ENCODE results near the gene LIME1.

LIME1 gene

GRCh38 chr20:63689046-63690002 lies 47.1 kb upstream of the LIME1 start:
- Histone ChIP-seq H3K27ac (peak overlapping the region; percentile 16), H3K9ac (no peak overlapping the region), H2AFZ (no peak overlapping the region), H3K9me3 (ENCODE audit: control insufficient read depth, low read length) (no peaks in the 10 kb centered on the region), H3K4me3 (ENCODE audit: low read depth, low read length) (no peak overlapping the region), H3K36me3 (ENCODE audit: control insufficient read depth, insufficient read depth, low read length) (no peaks in the 10 kb centered on the region), H3K79me2 (no peaks in the 10 kb centered on the region), H3K4me1 (no peaks in the 10 kb centered on the region), H3K4me2 (ENCODE audit: low read length) (no peak overlapping the region), H3K27me3 (ENCODE audit: control insufficient read depth, insufficient read depth, low read length) (no peaks in the 10 kb centered on the region)
- TF ChIP-seq CTCF (IDR thresholded peaks at IDR 0.05): no peak

- Histone ChIP-seq H3K4me2 (ENCODE audit: low read length) (no peak overlapping the region), H3K4me1 (no peaks in the 10 kb centered on the region), H3K4me3 (ENCODE audit: low read depth, low read length) (no peak overlapping the region), H3K9me3 (ENCODE audit: control insufficient read depth, low read length) (no peaks in the 10 kb centered on the region), H3K36me3 (ENCODE audit: control insufficient read depth, insufficient read depth, low read length) (no peaks in the 10 kb centered on the region), H2AFZ (no peak overlapping the region), H3K27me3 (ENCODE audit: control insufficient read depth, insufficient read depth, low read length) (no peaks in the 10 kb centered on the region), H3K79me2 (no peaks in the 10 kb centered on the region), H3K9ac (no peak overlapping the region), H3K27ac (no peak overlapping the region)
- TF ChIP-seq CTCF (IDR thresholded peaks at IDR 0.05): no peak
These were observed 46.2 kb upstream of the LIME1 start for GRCh38 chr20:63690003-63690897.

- no peaks in the 10 kb centered on the region for H3K9me3 ChIP-seq (ENCODE audit: control insufficient read depth, low read length)
- H3K4me3 ChIP-seq (ENCODE audit: low read depth, low read length): no peak overlapping the region
- no peak overlapping the region for H2AFZ ChIP-seq
- H3K27ac ChIP-seq: no peak overlapping the region
- no peak overlapping the region for H3K9ac ChIP-seq
- no peak for TF ChIP-seq CTCF (IDR thresholded peaks at IDR 0.05)
- H3K4me1 ChIP-seq: no peaks in the 10 kb centered on the region
- H3K27me3 ChIP-seq (ENCODE audit: control insufficient read depth, insufficient read depth, low read length): no peaks in the 10 kb centered on the region
- H3K36me3 ChIP-seq (ENCODE audit: control insufficient read depth, insufficient read depth, low read length): no peaks in the 10 kb centered on the region
- H3K79me2 ChIP-seq: no peaks in the 10 kb centered on the region
- H3K4me2 ChIP-seq (ENCODE audit: low read length): no peak overlapping the region
These were observed 45.4 kb upstream of the LIME1 start for GRCh38 chr20:63690898-63691710.

DNA sequence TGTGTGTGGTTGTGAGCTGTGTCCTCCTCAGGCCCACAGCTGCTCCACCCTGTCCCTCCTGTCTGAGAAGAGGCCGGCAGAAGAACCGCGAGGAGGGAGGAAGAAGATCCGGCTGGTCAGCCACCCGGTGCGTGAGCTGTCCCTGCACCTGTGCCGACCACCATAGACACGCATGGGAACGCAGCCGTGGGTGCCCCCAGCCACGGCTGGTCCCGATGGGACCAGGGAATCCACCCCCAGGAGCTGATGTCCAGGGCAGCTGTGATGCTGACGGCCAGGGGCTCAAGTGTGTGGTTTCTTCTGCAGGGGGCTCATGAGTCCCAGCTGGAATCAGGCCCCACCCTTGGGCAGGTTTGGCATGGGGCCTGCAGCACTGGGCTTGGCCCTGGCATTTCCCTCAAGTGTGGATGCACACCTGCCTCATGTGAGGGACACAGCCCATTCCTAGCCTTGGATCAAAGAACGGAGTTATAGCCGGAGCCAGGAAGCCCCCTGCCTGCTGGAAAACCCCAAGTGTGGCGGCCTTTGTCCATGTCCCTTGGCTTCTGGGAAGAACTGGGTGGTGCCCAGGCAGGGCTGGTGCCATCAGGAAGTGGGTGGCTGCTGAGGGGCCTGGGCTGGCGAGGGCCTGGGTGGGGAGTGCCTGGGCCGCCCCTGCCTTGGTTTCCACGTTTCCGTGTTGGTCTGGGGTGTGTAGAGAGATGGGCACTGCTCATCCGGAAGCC lies 44.6 kb upstream of the LIME1 start:
- no peaks in the 10 kb centered on the region for H3K9me3 ChIP-seq (ENCODE audit: control insufficient read depth, low read length)
- no peaks in the 10 kb centered on the region for H3K4me1 ChIP-seq
- H3K27me3 ChIP-seq (ENCODE audit: control insufficient read depth, insufficient read depth, low read length): no peaks in the 10 kb centered on the region
- no peak overlapping the region for H2AFZ ChIP-seq
- no peak overlapping the region for H3K9ac ChIP-seq
- no peak overlapping the region for H3K4me2 ChIP-seq (ENCODE audit: low read length)
- H3K4me3 ChIP-seq (ENCODE audit: low read depth, low read length): no peak overlapping the region
- no peak overlapping the region for H3K27ac ChIP-seq
- no peak for TF ChIP-seq CTCF (IDR thresholded peaks at IDR 0.05)
- H3K36me3 ChIP-seq (ENCODE audit: control insufficient read depth, insufficient read depth, low read length): no peaks in the 10 kb centered on the region
- H3K79me2 ChIP-seq: peaks cover 3% of the 10 kb centered on the region

All from parathyroid adenoma (tissue), 2 donors.